Hippocampal formation (tissue), 2 donors: Measurements from ENCODE around the gene CLIC1.
"Not testable (repeated sequence)": the region's sequence is repeated elsewhere in the genome, so short reads cannot be mapped to it uniquely, and the experiment has no call there.

Experiments
- DNase-seq, 2 donors: peaks; one replicate each; lab custom pipeline; 2025; lab: John Stamatoyannopoulos, UW

CLIC1 gene

GRCh38 chr6:31722173-31722572 is 14.2 kb downstream of the CLIC1 start:
- DNase-seq: no peak

- no peak for DNase-seq
These were observed 14.8 kb downstream of the CLIC1 start, which contains the start of gene LY6G6C for GRCh38 chr6:31721351-31722020. Gene LY6G6C, minus strand, starts transcription at chr6:31721746. Its CDS starts 67 bp downstream, at chr6:31721679.

- no peak for DNase-seq
These were observed 16.0 kb downstream of the CLIC1 start for GRCh38 chr6:31720196-31720770.

GRCh38 chr6:31719001-31719400 is 17.3 kb downstream of the CLIC1 start:
- no peak for DNase-seq

GRCh38 chr6:31718265-31718664 is 18.1 kb downstream of the CLIC1 start:
- DNase-seq: no peak

- no peak for DNase-seq
These were observed 18.7 kb downstream of the CLIC1 start for GRCh38 chr6:31717499-31718222.

- no peak for DNase-seq
These were observed 21.0 kb downstream of the CLIC1 start, which contains the start of gene LY6G6D for GRCh38 chr6:31715022-31715958. Gene LY6G6D, plus strand, starts transcription at chr6:31715348. Its CDS starts 8 bp downstream, at chr6:31715356.

- no peak for DNase-seq
These were observed 22.2 kb downstream of the CLIC1 start for GRCh38 chr6:31713991-31714684.

GRCh38 chr6:31713465-31713864 is 22.9 kb downstream of the CLIC1 start:
- no peak for DNase-seq

- no peak for DNase-seq
These were observed 24.0 kb downstream of the CLIC1 start for GRCh38 chr6:31712296-31712695.

GRCh38 chr6:31711233-31711632 is 25.1 kb downstream of the CLIC1 start:
- DNase-seq: no peak

GRCh38 chr6:31710523-31711219 is 25.7 kb downstream of the CLIC1 start:
- DNase-seq: no peak

GRCh38 chr6:31709157-31709556 is 27.2 kb downstream of the CLIC1 start:
- not testable (repeated sequence) for DNase-seq

- DNase-seq: no peak
These were observed 28.1 kb downstream of the CLIC1 start for GRCh38 chr6:31708224-31708623.

- DNase-seq: no peak
These were observed 28.6 kb downstream of the CLIC1 start for GRCh38 chr6:31707701-31708100.

- no peak for DNase-seq
These were observed 29.7 kb downstream of the CLIC1 start, which contains the start of gene LY6G6F for GRCh38 chr6:31706599-31706998. Gene LY6G6F, plus strand, starts transcription at chr6:31706866. Its CDS starts 41 bp downstream, at chr6:31706907.

- no peak for DNase-seq
These were observed 30.4 kb downstream of the CLIC1 start for GRCh38 chr6:31705931-31706330.

GRCh38 chr6:31702819-31703716 is 33.3 kb downstream of the CLIC1 start, which contains the start of gene ABHD16A:
Gene ABHD16A, minus strand, starts transcription at chr6:31703324. Its CDS starts 43 bp downstream, at chr6:31703281.
- DNase-seq: peak; percentile 94 to 97

- no peak for DNase-seq
These were observed 33.9 kb downstream of the CLIC1 start for GRCh38 chr6:31702405-31702818.
